ENCODE measurements around the gene TRIP13. TPM values are rescaled to one million over a fixed set of nuclear protein-coding genes. Genes with fewer than 3 reads are reported as not detected.
"Not testable (repeated sequence)": the region's sequence is repeated elsewhere in the genome, so short reads cannot be mapped to it uniquely, and the experiment has no call there.

TRIP13 gene
- total RNA-seq, 1 donor from 2014 or later: 11.9 TPM

GRCh38 chr5:935510-936084, 42.9 kb downstream of the TRIP13 start:
- Mint-ChIP-seq H3K27ac (no peak overlapping the region), H3K27me3 (peaks cover 37% of the 10 kb centered on the region), H3K4me3 (ENCODE audit: low read depth) (no peak overlapping the region), H3K36me3 (ENCODE audit: insufficient read depth) (no peaks in the 10 kb centered on the region), H3K9me3 (ENCODE audit: low read depth) (no peaks in the 10 kb centered on the region), H3K4me1 (ENCODE audit: low read depth) (no peaks in the 10 kb centered on the region)
- no peak for TF ChIP-seq CTCF (IDR thresholded peaks at IDR 0.05; ENCODE audit: unreplicated experiment)
- DNase-seq (ENCODE audit: low spot score, unreplicated experiment): no peak

GRCh38 chr5:936149-937144, 43.8 kb downstream of the TRIP13 start:
- no peak for TF ChIP-seq CTCF (IDR thresholded peaks at IDR 0.05; ENCODE audit: unreplicated experiment)
- Mint-ChIP-seq H3K9me3 (ENCODE audit: low read depth) (no peaks in the 10 kb centered on the region), H3K4me1 (ENCODE audit: low read depth) (no peaks in the 10 kb centered on the region), H3K4me3 (ENCODE audit: low read depth) (no peak overlapping the region), H3K27ac (no peak overlapping the region), H3K36me3 (ENCODE audit: insufficient read depth) (no peaks in the 10 kb centered on the region), H3K27me3 (peaks cover 36% of the 10 kb centered on the region)
- no peak for DNase-seq (ENCODE audit: low spot score, unreplicated experiment)

GRCh38 chr5:937151-937924, 44.7 kb downstream of the TRIP13 start:
- Mint-ChIP-seq H3K9me3 (ENCODE audit: low read depth) (no peaks in the 10 kb centered on the region), H3K36me3 (ENCODE audit: insufficient read depth) (no peaks in the 10 kb centered on the region), H3K27ac (no peak overlapping the region), H3K4me3 (ENCODE audit: low read depth) (no peak overlapping the region), H3K27me3 (peaks cover 34% of the 10 kb centered on the region), H3K4me1 (ENCODE audit: low read depth) (no peaks in the 10 kb centered on the region)
- DNase-seq (ENCODE audit: low spot score, unreplicated experiment): no peak
- no peak for TF ChIP-seq CTCF (IDR thresholded peaks at IDR 0.05; ENCODE audit: unreplicated experiment)

DNA sequence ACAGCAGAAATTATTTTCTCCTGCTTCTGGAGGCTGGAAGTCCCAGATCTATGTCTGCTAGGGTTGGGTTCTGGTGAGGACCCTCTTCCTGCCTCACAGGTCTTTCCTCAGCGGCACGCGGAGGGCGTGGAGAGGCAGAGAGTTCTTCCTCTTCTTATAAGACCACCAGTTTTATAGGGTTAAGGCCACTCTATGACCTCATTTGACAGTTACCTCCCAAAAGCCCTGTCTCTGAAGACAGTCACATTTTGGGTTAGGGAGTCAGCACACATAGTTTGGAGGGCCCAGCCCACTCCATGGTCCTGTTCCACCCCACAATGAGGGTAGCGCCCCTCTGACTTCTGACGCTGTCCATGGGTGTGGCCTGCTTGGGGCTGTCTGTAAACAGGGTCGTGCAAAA, 46.7 kb downstream of the TRIP13 start:
- no peak overlapping the region for H3K27ac Mint-ChIP-seq
- H3K9me3 Mint-ChIP-seq (ENCODE audit: low read depth): no peaks in the 10 kb centered on the region
- H3K36me3 Mint-ChIP-seq (ENCODE audit: insufficient read depth): no peaks in the 10 kb centered on the region
- no peak for TF ChIP-seq CTCF (IDR thresholded peaks at IDR 0.05; ENCODE audit: unreplicated experiment)
- no peak overlapping the region for H3K4me3 Mint-ChIP-seq (ENCODE audit: low read depth)
- H3K27me3 Mint-ChIP-seq: peaks cover 43% of the 10 kb centered on the region
- no peak for DNase-seq (ENCODE audit: low spot score, unreplicated experiment)
- H3K4me1 Mint-ChIP-seq (ENCODE audit: low read depth): no peaks in the 10 kb centered on the region

GRCh38 chr5:940741-941140, 48.1 kb downstream of the TRIP13 start:
- not testable (repeated sequence) for H3K36me3 Mint-ChIP-seq (ENCODE audit: insufficient read depth); H3K4me3 Mint-ChIP-seq (ENCODE audit: low read depth); H3K4me1 Mint-ChIP-seq (ENCODE audit: low read depth); H3K27ac Mint-ChIP-seq; DNase-seq (ENCODE audit: low spot score, unreplicated experiment); H3K9me3 Mint-ChIP-seq (ENCODE audit: low read depth)
- H3K27me3 Mint-ChIP-seq: peaks cover 50% of the 10 kb centered on the region

All from progenitor cell of endocrine pancreas (in vitro differentiated cells).